ENCODE data around the gene HMCN2.

HMCN2 gene

DNA sequence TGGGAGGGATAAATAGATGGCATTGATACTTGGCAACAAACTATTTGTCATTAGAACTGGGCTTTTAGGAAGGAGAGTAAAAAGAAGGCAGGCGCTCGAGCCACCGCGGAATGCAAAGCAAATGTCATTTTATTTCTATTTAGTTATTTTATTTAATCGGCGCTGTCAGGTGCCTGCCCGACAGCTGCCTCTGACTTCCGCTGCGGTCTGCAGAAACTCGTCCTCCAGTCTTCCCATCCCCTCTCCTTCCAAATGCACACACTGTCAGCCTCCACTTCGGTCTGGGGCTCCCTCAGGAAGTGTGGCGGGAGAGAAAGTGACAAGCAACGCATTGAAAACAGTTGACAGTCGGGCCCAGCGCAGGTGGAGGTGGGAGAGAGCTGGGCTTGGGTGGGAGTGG lies 208.5 kb downstream of the HMCN2 start:
- no peak for DNase-seq (ENCODE audit: low read depth, low spot score)
- H3K4me3 ChIP-seq = no peak overlapping the region
- H3K27ac ChIP-seq = no peak overlapping the region
- H3K9me3 ChIP-seq (ENCODE audit: low read depth, low read length) = no peaks in the 10 kb centered on the region
- no peak for TF ChIP-seq POLR2AphosphoS5 (IDR thresholded peaks at IDR 0.05; ENCODE audit: borderline replicate concordance, low read depth, low read length)
- TF ChIP-seq EZH2 (IDR thresholded peaks at IDR 0.05) = no peak
- TF ChIP-seq FOXP2 (optimal IDR thresholded peaks at IDR 0.05; ENCODE audit: control extremely low read depth, extremely low read length, insufficient read depth) = no peak
- H3K36me3 ChIP-seq (ENCODE audit: insufficient read depth, low read length) = peaks cover 17% of the 10 kb centered on the region; the same call in 1 of the 2 replicates
- no peak overlapping the region for H3K9ac ChIP-seq (ENCODE audit: insufficient read length)

GRCh38 chr9:130476151-130476730 lies 210.7 kb downstream of the HMCN2 start:
- H3K4me3 ChIP-seq = no peak overlapping the region
- no peak overlapping the region for H3K9ac ChIP-seq (ENCODE audit: insufficient read length)
- H3K27ac ChIP-seq = no peak overlapping the region
- no peak for TF ChIP-seq POLR2AphosphoS5 (IDR thresholded peaks at IDR 0.05; ENCODE audit: borderline replicate concordance, low read depth, low read length)
- no peak for TF ChIP-seq FOXP2 (optimal IDR thresholded peaks at IDR 0.05; ENCODE audit: control extremely low read depth, extremely low read length, insufficient read depth)
- TF ChIP-seq EZH2 (IDR thresholded peaks at IDR 0.05) = no peak
- no peaks in the 10 kb centered on the region for H3K9me3 ChIP-seq (ENCODE audit: low read depth, low read length)
- DNase-seq (ENCODE audit: low read depth, low spot score) = no peak
- peaks cover 14% of the 10 kb centered on the region; the same call in 1 of the 2 replicates for H3K36me3 ChIP-seq (ENCODE audit: insufficient read depth, low read length)

GRCh38 chr9:130477564-130477963 lies 212.0 kb downstream of the HMCN2 start:
- no peak for DNase-seq (ENCODE audit: low read depth, low spot score)
- peaks cover 13% of the 10 kb centered on the region; the same call in 1 of the 2 replicates for H3K36me3 ChIP-seq (ENCODE audit: insufficient read depth, low read length)
- no peak overlapping the region for H3K4me3 ChIP-seq
- H3K27ac ChIP-seq = no peak overlapping the region
- H3K9me3 ChIP-seq (ENCODE audit: low read depth, low read length) = no peaks in the 10 kb centered on the region
- H3K9ac ChIP-seq (ENCODE audit: insufficient read length) = no peak overlapping the region
- TF ChIP-seq EZH2 (IDR thresholded peaks at IDR 0.05) (no peak), FOXP2 (optimal IDR thresholded peaks at IDR 0.05; ENCODE audit: control extremely low read depth, extremely low read length, insufficient read depth) (no peak), POLR2AphosphoS5 (IDR thresholded peaks at IDR 0.05; ENCODE audit: borderline replicate concordance, low read depth, low read length) (no peak)

GRCh38 chr9:130478152-130478551 lies 212.6 kb downstream of the HMCN2 start:
- no peak for DNase-seq (ENCODE audit: low read depth, low spot score)
- H3K4me3 ChIP-seq = no peak overlapping the region
- H3K9ac ChIP-seq (ENCODE audit: insufficient read length) = no peak overlapping the region
- TF ChIP-seq FOXP2 (optimal IDR thresholded peaks at IDR 0.05; ENCODE audit: control extremely low read depth, extremely low read length, insufficient read depth) = no peak
- no peak for TF ChIP-seq EZH2 (IDR thresholded peaks at IDR 0.05)
- TF ChIP-seq POLR2AphosphoS5 (IDR thresholded peaks at IDR 0.05; ENCODE audit: borderline replicate concordance, low read depth, low read length) = no peak
- H3K36me3 ChIP-seq (ENCODE audit: insufficient read depth, low read length) = peaks cover 13% of the 10 kb centered on the region; the same call in 1 of the 2 replicates
- H3K9me3 ChIP-seq (ENCODE audit: low read depth, low read length) = no peaks in the 10 kb centered on the region
- no peak overlapping the region for H3K27ac ChIP-seq

- no peak for TF ChIP-seq EZH2 (IDR thresholded peaks at IDR 0.05)
- no peak for TF ChIP-seq POLR2AphosphoS5 (IDR thresholded peaks at IDR 0.05; ENCODE audit: borderline replicate concordance, low read depth, low read length)
- no peak for TF ChIP-seq FOXP2 (optimal IDR thresholded peaks at IDR 0.05; ENCODE audit: control extremely low read depth, extremely low read length, insufficient read depth)
Measured at GRCh38 chr9:130478736-130479575, 213.4 kb downstream of the HMCN2 start.

GRCh38 chr9:130479587-130479986 lies 214.0 kb downstream of the HMCN2 start:
- DNase-seq (ENCODE audit: low read depth, low spot score) = no peak
- Histone ChIP-seq H3K36me3 (ENCODE audit: insufficient read depth, low read length) (peaks cover 17% of the 10 kb centered on the region; the same call in 1 of the 2 replicates), H3K27ac (no peak overlapping the region), H3K9me3 (ENCODE audit: low read depth, low read length) (no peaks in the 10 kb centered on the region), H3K9ac (ENCODE audit: insufficient read length) (no peak overlapping the region), H3K4me3 (no peak overlapping the region)
- TF ChIP-seq FOXP2 (optimal IDR thresholded peaks at IDR 0.05; ENCODE audit: control extremely low read depth, extremely low read length, insufficient read depth) (no peak), POLR2AphosphoS5 (IDR thresholded peaks at IDR 0.05; ENCODE audit: borderline replicate concordance, low read depth, low read length) (no peak), EZH2 (IDR thresholded peaks at IDR 0.05) (no peak)

More at GRCh38 chr9:130478736-130479575, 213.4 kb downstream of the HMCN2 start:
- Histone ChIP-seq H3K4me3 (no peak overlapping the region), H3K36me3 (ENCODE audit: insufficient read depth, low read length) (peaks cover 13% of the 10 kb centered on the region; the same call in 1 of the 2 replicates), H3K9ac (ENCODE audit: insufficient read length) (no peak overlapping the region), H3K9me3 (ENCODE audit: low read depth, low read length) (no peaks in the 10 kb centered on the region), H3K27ac (no peak overlapping the region)
- no peak for DNase-seq (ENCODE audit: low read depth, low spot score)

DNA sequence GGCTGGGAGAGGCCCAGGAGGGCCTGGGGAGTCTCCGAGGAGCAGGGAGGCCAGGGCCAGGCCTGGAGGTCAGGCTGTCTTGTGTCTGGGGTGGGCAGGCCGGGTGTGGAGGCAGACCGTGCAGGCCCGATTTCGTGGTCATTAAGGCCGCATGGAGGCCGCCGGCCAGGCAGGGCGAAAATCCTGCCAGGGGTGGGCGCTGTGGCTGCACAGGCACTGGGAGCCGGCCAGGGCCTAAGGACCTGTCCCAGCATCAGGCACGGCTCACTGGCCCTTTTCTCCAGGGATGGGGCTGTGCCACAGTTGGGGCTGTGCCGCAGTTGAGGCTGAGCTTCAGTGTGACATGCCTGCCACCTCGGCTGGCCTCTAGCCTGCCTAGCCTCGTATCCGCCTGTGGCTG lies 215.1 kb downstream of the HMCN2 start:
- no peak for TF ChIP-seq FOXP2 (optimal IDR thresholded peaks at IDR 0.05; ENCODE audit: control extremely low read depth, extremely low read length, insufficient read depth)
- no peak for TF ChIP-seq POLR2AphosphoS5 (IDR thresholded peaks at IDR 0.05; ENCODE audit: borderline replicate concordance, low read depth, low read length)
- TF ChIP-seq EZH2 (IDR thresholded peaks at IDR 0.05) = no peak
- Histone ChIP-seq H3K36me3 (ENCODE audit: insufficient read depth, low read length) (peaks cover 24% of the 10 kb centered on the region; the same call in 1 of the 2 replicates), H3K4me3 (no peak overlapping the region), H3K9me3 (ENCODE audit: low read depth, low read length) (no peaks in the 10 kb centered on the region), H3K27ac (no peak overlapping the region), H3K9ac (ENCODE audit: insufficient read length) (no peak overlapping the region)
- DNase-seq (ENCODE audit: low read depth, low spot score) = no peak

DNA sequence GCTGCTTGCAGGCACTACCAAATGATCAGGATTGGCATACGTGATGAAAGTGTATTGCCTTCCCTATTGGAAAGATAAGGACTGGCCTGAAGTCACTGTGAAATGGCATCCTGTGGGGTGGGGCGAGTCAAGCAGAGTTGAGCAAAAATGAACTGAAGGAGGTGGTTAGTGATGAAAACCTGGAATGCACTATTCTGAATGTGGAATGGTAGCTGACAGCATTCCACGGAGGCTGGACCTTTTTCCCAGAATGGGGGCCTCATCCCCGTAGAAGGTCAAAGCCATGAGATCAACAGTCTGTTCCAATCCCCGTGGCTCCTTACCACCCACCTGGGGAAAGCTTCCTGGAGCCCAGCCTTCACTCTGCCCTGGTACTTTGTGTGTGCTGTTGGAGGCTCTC lies 216.9 kb downstream of the HMCN2 start:
- no peak overlapping the region for H3K27ac ChIP-seq
- no peak for TF ChIP-seq POLR2AphosphoS5 (IDR thresholded peaks at IDR 0.05; ENCODE audit: borderline replicate concordance, low read depth, low read length)
- TF ChIP-seq EZH2 (IDR thresholded peaks at IDR 0.05) = no peak
- no peak for DNase-seq (ENCODE audit: low read depth, low spot score)
- no peaks in the 10 kb centered on the region for H3K9me3 ChIP-seq (ENCODE audit: low read depth, low read length)
- H3K4me3 ChIP-seq = no peak overlapping the region
- H3K36me3 ChIP-seq (ENCODE audit: insufficient read depth, low read length) = peaks cover 26% of the 10 kb centered on the region; the same call in 1 of the 2 replicates
- H3K9ac ChIP-seq (ENCODE audit: insufficient read length) = no peak overlapping the region
